Calu3 (cell line): ENCODE results near the gene MLPH. TPM values are rescaled to one million over a fixed set of nuclear protein-coding genes. Genes with fewer than 3 reads are reported as not detected.

ENCODE experiments used
- BruUV-seq: library from RNA; stranded (reverse); fragments of 400-500 nt; replicated peaks from 2 replicates; lab custom pipeline; 2021; lab: Mats Ljungman, UMichigan
- CTCF ChIA-PET: fragments of 300-600 bp; sonication (Branson Sonifier 250); formaldehyde crosslinking; loops from one replicate; lab custom pipeline; 2022; ENCODE audit warnings: antibody characterized with exemption; lab: Charles Lee
- DNase-seq: peaks from one replicate; pipeline ENCODE4 v3.0.0; 2022
- H3K27ac Mint-ChIP-seq: one replicate; pipeline ENCODE4 v1.8.0; 2022; ENCODE audit warnings: mixed read lengths; ENCODE audit not compliant: unreplicated experiment
- H3K27me3 Mint-ChIP-seq: one replicate; pipeline ENCODE4 v1.8.0; 2022; ENCODE audit warnings: mixed read lengths; ENCODE audit not compliant: unreplicated experiment
- H3K36me3 Mint-ChIP-seq: one replicate; pipeline ENCODE4 v1.8.0; 2022; ENCODE audit warnings: mild to moderate bottlenecking, moderate library complexity, mixed read lengths; ENCODE audit not compliant: insufficient read depth, unreplicated experiment
- H3K4me1 Mint-ChIP-seq: one replicate; pipeline ENCODE4 v1.8.0; 2022; ENCODE audit warnings: mild to moderate bottlenecking, low read depth, mixed read lengths; ENCODE audit not compliant: unreplicated experiment
- H3K4me3 Mint-ChIP-seq: one replicate; pipeline ENCODE4 v1.8.0; 2022; ENCODE audit warnings: mild to moderate bottlenecking, low read depth, moderate library complexity, mixed read lengths; ENCODE audit not compliant: unreplicated experiment
- H3K9me3 Mint-ChIP-seq: one replicate; pipeline ENCODE4 v1.8.0; 2022; ENCODE audit warnings: low read depth, mixed read lengths; ENCODE audit not compliant: unreplicated experiment
- CTCF ChIP-seq: fragments of 200-600 bp; IDR thresholded peaks from one replicate; pipeline ENCODE4 v1.8.0; 2022; ENCODE audit warnings: antibody characterized with exemption; ENCODE audit not compliant: unreplicated experiment
- intact Hi-C: fragments of 100-400 bp; cut with micrococcal nuclease; formaldehyde crosslinking; loops from one replicate; pipeline ENCODE4 v1.10.0; 2022; ENCODE audit not compliant: unreplicated experiment
- total RNA-seq: library from RNA; stranded (reverse); gene quantifications from 2 replicates; pipeline ENCODE4 v1.2.3, GENCODE V29; 2022

The MLPH gene
- total RNA-seq, 1 experiment from 2014 or later: 39.8 TPM

- Mint-ChIP-seq H3K4me3 (peak overlapping the region; percentile 90), H3K27me3 (no peaks in the 10 kb centered on the region), H3K36me3 (peaks cover 53% of the 10 kb centered on the region), H3K4me1 (peaks cover 47% of the 10 kb centered on the region), H3K27ac (no peak overlapping the region), H3K9me3 (no peaks in the 10 kb centered on the region)
- no peak for TF ChIP-seq CTCF
- no TSS peak for BruUV-seq
- intact Hi-C loops: no loop called here
- no peak for DNase-seq
- CTCF ChIA-PET: interaction anchor here (1.2 kb wide), 1 partner anchor 16 kb away, joined by 3 read pairs; no protein-coding TSS in a partner anchor
Measured at GRCh38 chr2:237487496-237487895, 445 bp downstream of the MLPH start.

- CTCF ChIA-PET: no interaction called here
- intact Hi-C loops: no loop called here
Measured at GRCh38 chr2:237488295-237488694, 1.2 kb downstream of the MLPH start.

GRCh38 chr2:237488901-237489860, 2.1 kb downstream of the MLPH start:
- peaks cover 44% of the 10 kb centered on the region for H3K4me1 Mint-ChIP-seq
- H3K4me3 Mint-ChIP-seq: peak overlapping the region; percentile 90
- intact Hi-C loops: no loop called here
- DNase-seq: peak; percentile 82
- no peak for TF ChIP-seq CTCF
- H3K27me3 Mint-ChIP-seq: no peaks in the 10 kb centered on the region
- CTCF ChIA-PET: interaction anchor here (0.6 to 1.4 kb wide), 6 partner anchors 10 to 700 kb away, joined by 3 to 10 read pairs (median 4); no protein-coding TSS in a partner anchor
- H3K36me3 Mint-ChIP-seq: peaks cover 52% of the 10 kb centered on the region
- H3K27ac Mint-ChIP-seq: peak overlapping the region; percentile 99
- no TSS peak for BruUV-seq
- no peaks in the 10 kb centered on the region for H3K9me3 Mint-ChIP-seq

More at GRCh38 chr2:237488295-237488694, 1.2 kb downstream of the MLPH start:
- BruUV-seq: no TSS peak
- no peak for DNase-seq
- Mint-ChIP-seq H3K4me1 (peaks cover 44% of the 10 kb centered on the region), H3K36me3 (peaks cover 55% of the 10 kb centered on the region), H3K27me3 (no peaks in the 10 kb centered on the region), H3K4me3 (peak overlapping the region; percentile 90), H3K27ac (peak overlapping the region; percentile 99), H3K9me3 (no peaks in the 10 kb centered on the region)
- TF ChIP-seq CTCF: no peak

GRCh38 chr2:237490009-237490711, 3.1 kb downstream of the MLPH start:
- intact Hi-C loops: no loop called here
- Mint-ChIP-seq H3K36me3 (peaks cover 52% of the 10 kb centered on the region), H3K4me1 (peaks cover 41% of the 10 kb centered on the region), H3K9me3 (no peaks in the 10 kb centered on the region), H3K27me3 (no peaks in the 10 kb centered on the region), H3K4me3 (peak overlapping the region; percentile 90), H3K27ac (peak overlapping the region; percentile 99)
- peak; percentile 54 for DNase-seq
- no TSS peak for BruUV-seq
- TF ChIP-seq CTCF: no peak
- CTCF ChIA-PET: interaction anchor here (0.6 to 1.4 kb wide), 7 partner anchors 9 to 22 kb away, joined by 3 to 10 read pairs (median 3); no protein-coding TSS in a partner anchor
